GM12873 (cell line): ENCODE measurements around the gene OR5B21.

Experiments used
- CTCF ChIP-seq: IDR thresholded peaks from 2 replicates; pipeline ENCODE4 v1.5.1; 2012; ENCODE audit warnings: low read depth, mild to moderate bottlenecking, moderate library complexity, low read length, control low read depth; ENCODE audit not compliant: insufficient read depth; ENCODE audit errors: missing control alignments

The OR5B21 gene

GRCh38 chr11:58466293-58466692 lies 41.6 kb downstream of the OR5B21 start:
- TF ChIP-seq CTCF: no peak

GRCh38 chr11:58465690-58466089 lies 42.2 kb downstream of the OR5B21 start:
- no peak for TF ChIP-seq CTCF
